ENCODE results near the gene GINS2. TPM values are rescaled to one million over a fixed set of nuclear protein-coding genes. Genes with fewer than 3 reads are reported as not detected.

The GINS2 gene
- total RNA-seq, 1 experiment from 2014 or later = 53.3 TPM

DNA sequence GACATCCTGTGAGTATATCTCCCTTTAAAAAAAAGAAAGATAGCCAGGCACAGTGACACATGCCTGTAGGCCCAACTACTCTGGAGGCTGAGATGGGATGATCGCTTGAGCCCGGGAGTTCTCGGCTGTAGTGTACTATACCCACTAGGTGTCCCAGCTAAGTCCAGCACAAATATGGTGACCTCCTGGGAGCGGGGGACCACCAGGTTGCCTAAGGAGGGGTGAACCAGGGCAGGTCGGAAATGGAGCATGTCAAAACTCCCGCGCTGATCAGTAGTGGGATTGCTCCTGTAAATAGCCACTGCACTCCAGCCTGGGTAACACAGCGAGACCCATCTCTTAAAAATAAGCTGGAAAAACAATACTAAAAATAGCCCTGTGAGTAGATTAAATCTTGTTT is 29.4 kb downstream of the GINS2 start (continued):
- TF ChIP-seq, protein P1, sequence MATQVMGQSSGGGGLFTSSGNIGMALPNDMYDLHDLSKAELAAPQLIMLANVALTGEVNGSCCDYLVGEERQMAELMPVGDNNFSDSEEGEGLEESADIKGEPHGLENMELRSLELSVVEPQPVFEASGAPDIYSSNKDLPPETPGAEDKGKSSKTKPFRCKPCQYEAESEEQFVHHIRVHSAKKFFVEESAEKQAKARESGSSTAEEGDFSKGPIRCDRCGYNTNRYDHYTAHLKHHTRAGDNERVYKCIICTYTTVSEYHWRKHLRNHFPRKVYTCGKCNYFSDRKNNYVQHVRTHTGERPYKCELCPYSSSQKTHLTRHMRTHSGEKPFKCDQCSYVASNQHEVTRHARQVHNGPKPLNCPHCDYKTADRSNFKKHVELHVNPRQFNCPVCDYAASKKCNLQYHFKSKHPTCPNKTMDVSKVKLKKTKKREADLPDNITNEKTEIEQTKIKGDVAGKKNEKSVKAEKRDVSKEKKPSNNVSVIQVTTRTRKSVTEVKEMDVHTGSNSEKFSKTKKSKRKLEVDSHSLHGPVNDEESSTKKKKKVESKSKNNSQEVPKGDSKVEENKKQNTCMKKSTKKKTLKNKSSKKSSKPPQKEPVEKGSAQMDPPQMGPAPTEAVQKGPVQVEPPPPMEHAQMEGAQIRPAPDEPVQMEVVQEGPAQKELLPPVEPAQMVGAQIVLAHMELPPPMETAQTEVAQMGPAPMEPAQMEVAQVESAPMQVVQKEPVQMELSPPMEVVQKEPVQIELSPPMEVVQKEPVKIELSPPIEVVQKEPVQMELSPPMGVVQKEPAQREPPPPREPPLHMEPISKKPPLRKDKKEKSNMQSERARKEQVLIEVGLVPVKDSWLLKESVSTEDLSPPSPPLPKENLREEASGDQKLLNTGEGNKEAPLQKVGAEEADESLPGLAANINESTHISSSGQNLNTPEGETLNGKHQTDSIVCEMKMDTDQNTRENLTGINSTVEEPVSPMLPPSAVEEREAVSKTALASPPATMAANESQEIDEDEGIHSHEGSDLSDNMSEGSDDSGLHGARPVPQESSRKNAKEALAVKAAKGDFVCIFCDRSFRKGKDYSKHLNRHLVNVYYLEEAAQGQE (IDR thresholded peaks at IDR 0.05; ENCODE audit: low read depth) = no peak
- no peak for TF ChIP-seq TCF7L2 (IDR thresholded peaks at IDR 0.05; ENCODE audit: borderline replicate concordance, extremely low read depth, insufficient read depth, insufficient read length)
- TF ChIP-seq EZH2 (IDR thresholded peaks at IDR 0.05) = no peak
- no peak for TF ChIP-seq CEBPB (IDR thresholded peaks at IDR 0.05; ENCODE audit: low read depth)
- no peak for TF ChIP-seq ZBTB33 (IDR thresholded peaks at IDR 0.05; ENCODE audit: extremely low read depth, insufficient replicate concordance, low read length)
- TF ChIP-seq, protein P2, sequence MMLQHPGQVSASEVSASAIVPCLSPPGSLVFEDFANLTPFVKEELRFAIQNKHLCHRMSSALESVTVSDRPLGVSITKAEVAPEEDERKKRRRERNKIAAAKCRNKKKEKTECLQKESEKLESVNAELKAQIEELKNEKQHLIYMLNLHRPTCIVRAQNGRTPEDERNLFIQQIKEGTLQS (IDR thresholded peaks at IDR 0.05) = no peak
